H1 (cell line): ENCODE results near the gene MAP1A. TPM values are rescaled to one million over a fixed set of nuclear protein-coding genes. Genes with fewer than 3 reads are reported as not detected.

Source experiments
- CHD2 ChIP-seq: IDR thresholded peaks from 2 replicates; pipeline ENCODE4 v1.6.1; 2012; ENCODE audit warnings: low read length, improper control_type of control experiment
- EGR1 ChIP-seq: IDR thresholded peaks from 2 replicates; pipeline ENCODE4 v1.6.1; 2011; ENCODE audit warnings: low read depth, low read length, borderline replicate concordance
- HDAC2 ChIP-seq, 2 experiments: fragments of 300-600 bp in 1 of 2; sonication (generic) in 1 of 2; IDR thresholded peaks; 2 replicates each; pipeline ENCODE4 v1.6.1; 2011 to 2012; ENCODE audit warnings: low read depth in 2 of 2, low read length in 2 of 2, mild to moderate bottlenecking in 2 of 2, moderate library complexity in 2 of 2, borderline replicate concordance in 1 of 2, inconsistent platforms in 1 of 2
- SRF ChIP-seq: IDR thresholded peaks from 2 replicates; pipeline ENCODE4 v1.6.1; 2011; ENCODE audit warnings: mild to moderate bottlenecking, low read depth, low read length, moderate library complexity
- polyA plus RNA-seq, 7 experiments: library from polyadenylated mRNA; depleted of rRNA in 3 of 7; stranded (reverse) in 5 of 7; unstranded in 2 of 7; fragments of >200 nt in 5 of 7; fragments of 200-250 nt in 2 of 7; gene quantifications; 1 replicate in 5 of 7; 2 replicates in 1 of 7; 4 replicates in 1 of 7; pipeline versions ENCODE4 v1.2.1 to v1.2.3, GENCODE V29; 2011 to 2013; ENCODE audit warnings: missing spikeins in 2 of 7, mixed read lengths in 2 of 7
- total RNA-seq: library from RNA; stranded (reverse); fragmentation: NEBNext Ultra II Directional; extraction: Animal tissue kit (Norgen Biotek cat#: 25700); gene quantifications from 2 replicates; pipeline ENCODE4 v1.2.1, GENCODE V29; 2021

MAP1A gene
- total and polyA plus RNA-seq, 2 of the 8 experiments (the other 6 are each of a cell fraction or from before 2014, with no cell fraction given), result 0.80 to 2.4 TPM

GRCh38 chr15:43525131-43525530 is 7.7 kb downstream of the MAP1A start (continued):
- no peak for TF ChIP-seq EGR1
- no peak for TF ChIP-seq SRF
- no peak for TF ChIP-seq CHD2
- TF ChIP-seq HDAC2 (IDR thresholded peaks at IDR 0.05; ENCODE audit: borderline replicate concordance in 1 of 2, low read depth in 2 of 2, low read length in 2 of 2), result no peak
